K562 (cell line): ENCODE data around the gene FUBP3. TPM values are rescaled to one million over a fixed set of nuclear protein-coding genes. Genes with fewer than 3 reads are reported as not detected.

Experiments used
- ATAC-seq: fragments of 200-7000 bp; cut with Tn5 transposase; 3 replicates; pipeline ENCODE4 v1.9.1; 2020; ENCODE audit warnings: moderate library complexity
- BruUV-seq: library from RNA; stranded (reverse); fragments of 400-500 nt; replicated peaks from 2 replicates; lab custom pipeline; 2021; lab: Mats Ljungman, UMichigan
- CTCF ChIA-PET: fragments of 300-600 bp; formaldehyde crosslinking; extraction: SDS; loops from one replicate; lab custom pipeline; 2021; ENCODE audit warnings: low intra/inter-chr PET ratio; lab: Yijun Ruan, JAX
- POLR2A ChIA-PET: fragments of 300-600, 350-650 bp; sonication (Branson Sonifier 250); formaldehyde crosslinking; extraction: SDS; loops from one replicate; lab custom pipeline; 2021; ENCODE audit warnings: antibody characterized with exemption, inconsistent platforms; lab: Yijun Ruan, JAX
- DNase-seq, 4 experiments: peaks; one replicate each; pipeline versions ENCODE4 v3.0.0 to v3.0.0-alpha.2; 2011 to 2018; ENCODE audit warnings: low spot score in 3 of 4, mixed read lengths in 3 of 4; ENCODE audit errors: extremely low read depth in 1 of 4
- FAIRE-seq: peaks from 2 replicates; lab custom pipeline; 2011; peaks lifted over from hg19 to GRCh38; lab: Jason Lieb, UNC
- H2AFZ ChIP-seq: 2 replicates; pipeline ENCODE4 v1.6.0; 2011; ENCODE audit warnings: low read depth, low read length, control low read depth, inconsistent platforms
- H3K27ac ChIP-seq: fragments of 200-600 bp; 3 replicates; pipeline ENCODE4 v1.8.0; 2011; ENCODE audit warnings: low read depth, mild to moderate bottlenecking, control low read depth, inconsistent platforms, low read length, moderate library complexity, mixed read lengths; ENCODE audit errors: extremely low read depth
- H3K27me3 ChIP-seq, 2 experiments: fragments of 300-600 bp in 1 of 2; 2 replicates in 1 of 2; 3 replicates in 1 of 2; pipeline versions ENCODE4 v1.6.0 to v1.8.0; 2011; ENCODE audit warnings: inconsistent platforms in 2 of 2, low read length in 2 of 2, mild to moderate bottlenecking in 1 of 2, mixed read lengths in 1 of 2, moderate library complexity in 1 of 2; ENCODE audit not compliant: control insufficient read depth in 2 of 2, insufficient read depth in 2 of 2
- H3K36me3 ChIP-seq: fragments of 300-600 bp; 3 replicates; pipeline ENCODE4 v1.8.0; 2011; ENCODE audit warnings: mild to moderate bottlenecking, low read length, inconsistent platforms; ENCODE audit not compliant: control insufficient read depth, insufficient read depth
- H3K4me1 ChIP-seq, 2 experiments: fragments of 200-600 bp in 1 of 2; replicated peaks in 1 of 2; 2 replicates in 1 of 2; 3 replicates in 1 of 2; pipeline versions ENCODE4 v1.5.1 to v1.8.0; 2011; ENCODE audit warnings: inconsistent platforms in 2 of 2, low read length in 2 of 2, mild to moderate bottlenecking in 1 of 2, mixed read lengths in 1 of 2, moderate library complexity in 1 of 2; ENCODE audit not compliant: control insufficient read depth in 2 of 2, insufficient read depth in 2 of 2
- H3K4me2 ChIP-seq: 2 replicates; pipeline ENCODE4 v1.6.1; 2011; ENCODE audit warnings: low read length, control low read depth, inconsistent platforms, mixed read lengths; ENCODE audit not compliant: insufficient read depth
- H3K4me3 ChIP-seq: fragments of 200-600 bp; sonication (generic), shearing (Covaris generic); 2 replicates; pipeline ENCODE4 v1.5.1; 2016; ENCODE audit warnings: control low read depth, inconsistent platforms
- H3K79me2 ChIP-seq: fragments of 200-600 bp; 3 replicates; pipeline ENCODE4 v1.8.0; 2011; ENCODE audit warnings: low read length, inconsistent platforms; ENCODE audit not compliant: control insufficient read depth, insufficient read depth
- H3K9ac ChIP-seq, 2 experiments: 2 replicates each; pipeline versions ENCODE4 v1.6.0 to v1.6.1; 2011; ENCODE audit warnings: low read depth in 2 of 2, low read length in 2 of 2, control low read depth in 1 of 2, inconsistent platforms in 1 of 2, mild to moderate bottlenecking in 1 of 2, mixed read lengths in 1 of 2; ENCODE audit not compliant: insufficient read depth in 1 of 2
- H3K9me1 ChIP-seq: one replicate; pipeline ENCODE4 v1.6.0; 2011; ENCODE audit warnings: inconsistent platforms, mild to moderate bottlenecking, low read length, moderate library complexity; ENCODE audit not compliant: control insufficient read depth, insufficient read depth
- H3K9me3 ChIP-seq: replicated peaks from 2 replicates; pipeline ENCODE4 v1.5.1; 2011; ENCODE audit warnings: low read depth, low read length, inconsistent platforms; ENCODE audit not compliant: control insufficient read depth, insufficient read depth
- H4K20me1 ChIP-seq: replicated peaks from 2 replicates; pipeline ENCODE4 v1.6.1; 2011; ENCODE audit warnings: low read length, inconsistent platforms, mixed read lengths; ENCODE audit not compliant: control insufficient read depth, insufficient read depth
- CBFA2T2 ChIP-seq: fragments of 450-650 bp; conservative IDR thresholded peaks from 2 replicates; pipeline ENCODE4 v1.6.1; 2017; ENCODE audit warnings: mild to moderate bottlenecking
- ETV1 ChIP-seq: fragments of 450-650 bp; conservative IDR thresholded peaks from 2 replicates; pipeline ENCODE4 v1.6.1; 2016; ENCODE audit warnings: missing genetic modification characterization, control low read depth, low read depth, missing compliant biosample characterization
- ETV6 ChIP-seq, 3 experiments: fragments of 150-350 bp in 1 of 3; sonication (generic) in 1 of 3; formaldehyde crosslinking in 1 of 3; IDR thresholded peaks; 2 replicates each; pipeline versions ENCODE4 v1.6.1 to v1.8.0; 2014 to 2022; ENCODE audit warnings: borderline replicate concordance in 2 of 3, low read depth in 2 of 3, antibody characterized with exemption in 1 of 3, low read length in 1 of 3, mild to moderate bottlenecking in 1 of 3, missing genetic modification reagents in 1 of 3
- GABPB1 ChIP-seq: sonication (generic); formaldehyde crosslinking; IDR thresholded peaks from 2 replicates; pipeline ENCODE4 v1.8.0; 2022; ENCODE audit warnings: mild to moderate bottlenecking, missing genetic modification reagents
- NFYB ChIP-seq: IDR thresholded peaks from 2 replicates; pipeline ENCODE4 v1.6.1; 2011; ENCODE audit warnings: mild to moderate bottlenecking, moderate library complexity; ENCODE audit not compliant: insufficient read length; ENCODE audit errors: extremely low read depth
- NUFIP1 ChIP-seq: fragments of 450-650 bp; IDR thresholded peaks from 2 replicates; pipeline ENCODE4 v1.6.1; 2018; ENCODE audit not compliant: partially characterized antibody
- SPI1 ChIP-seq: IDR thresholded peaks from 2 replicates; pipeline ENCODE4 v1.6.1; 2011; ENCODE audit warnings: low read depth, low read length, control low read depth, borderline replicate concordance
- WGBS: fragments of 100-300 bp; shearing (Covaris generic); methylation state at CpG from one replicate; pipeline ENCODE4 v1.1.6; 2016; ENCODE audit warnings: low coverage, mixed read lengths; ENCODE audit not compliant: insufficient coverage; ENCODE audit errors: missing lambda C conversion rate; 5-methylcytosine and 5-hydroxymethylcytosine counted together
- in situ Hi-C: fragments of 300-500 bp; cut with MboI; formaldehyde crosslinking; loops from 4 replicates; pipeline ENCODE4 v1.15.0; 2018; ENCODE audit warnings: inconsistent platforms, mixed read lengths
- intact Hi-C: fragments of 100-400 bp; cut with micrococcal nuclease; formaldehyde crosslinking; loops from 2 replicates; pipeline ENCODE4 v1.14.2; 2022
- polyA plus RNA-seq, 8 experiments: library from polyadenylated mRNA; depleted of rRNA in 4 of 8; stranded (reverse) in 5 of 8; unstranded in 3 of 8; fragments of >200 nt; fragmentation: Nextera tagmentation in 2 of 8; fragmentation: Illumina TruSeq in 1 of 8; extraction: Ambion mirVana in 2 of 8; extraction: Trizol in 1 of 8; gene quantifications; 2 replicates each; pipeline versions ENCODE4 v1.2.1 to v1.2.3, GENCODE V29; 2011 to 2014; ENCODE audit warnings: inconsistent platforms in 1 of 8, missing spikeins in 1 of 8
- total RNA-seq, 7 experiments: library from RNA; depleted of rRNA in 6 of 7; stranded (reverse); fragments of >200 nt in 6 of 7; fragmentation: Illumina TruSeq in 2 of 7; extraction: Trizol in 2 of 7; gene quantifications; 2 replicates each; pipeline versions ENCODE4 v1.2.1 to v1.2.3, GENCODE V29; 2011 to 2021; ENCODE audit warnings: low replicate concordance in 1 of 7
- TF ChIP-seq, protein P1 (sequence below): fragments of 250-450 bp; sonication (Bioruptor Pico); IDR thresholded peaks from 2 replicates; pipeline ENCODE4 v1.8.0; 2021; ENCODE audit warnings: moderate library complexity, mild to moderate bottlenecking, inconsistent platforms
- TF ChIP-seq, protein P2 (sequence below): sonication (generic); formaldehyde crosslinking; IDR thresholded peaks from 2 replicates; pipeline ENCODE4 v1.5.0; 2020; ENCODE audit warnings: missing genetic modification reagents
- TF ChIP-seq, protein P3 (sequence below): sonication (generic); formaldehyde crosslinking; IDR thresholded peaks from 2 replicates; pipeline ENCODE4 v1.8.0; 2022; ENCODE audit warnings: mild to moderate bottlenecking, missing genetic modification reagents

The FUBP3 gene
- total and polyA plus RNA-seq, 9 of the 15 experiments (the other 6 are each of a cell fraction or from before 2014, with no cell fraction given): 3.0 to 64.0 (median 48.1) TPM

DNA sequence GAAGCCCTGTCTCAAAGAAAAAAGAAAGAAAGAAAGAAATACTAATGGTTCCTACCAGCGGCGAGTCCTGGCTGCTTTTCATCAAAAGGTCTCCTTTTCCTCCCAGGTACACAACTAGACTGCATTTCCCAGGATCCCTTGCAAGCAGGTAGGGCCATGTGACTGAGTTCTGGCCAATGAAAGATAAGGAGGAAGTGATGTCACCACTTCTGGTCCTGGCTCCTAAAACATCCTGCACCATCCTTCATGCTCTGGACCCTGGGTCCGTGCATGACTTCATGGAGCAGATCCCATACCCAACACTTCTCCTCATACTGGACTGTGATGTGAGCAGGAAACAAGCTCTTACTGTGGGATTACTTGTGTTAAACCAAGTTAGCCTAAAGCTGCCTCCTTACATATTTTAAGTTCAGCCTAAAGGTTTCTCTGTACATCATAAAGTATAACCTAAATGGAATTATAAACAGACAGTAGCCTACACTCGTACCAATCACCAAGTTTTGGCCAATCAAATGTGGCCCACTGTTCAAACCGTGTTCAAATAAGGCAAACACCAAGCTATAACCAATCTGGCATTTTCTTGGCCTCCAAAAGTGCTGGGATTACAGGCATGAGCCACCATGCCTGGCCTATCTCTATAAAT lies 30.2 kb upstream of the FUBP3 start:
- H3K4me3 ChIP-seq: no peak overlapping the region
- H3K9me3 ChIP-seq: peaks cover 3% of the 10 kb centered on the region; the same call in 1 of the 2 replicates
- FAIRE-seq: peak; percentile 98
- intact Hi-C loops: no loop called here
- H2AFZ ChIP-seq: peak overlapping the region; percentile 94
- ChIA-PET CTCF (no interaction called here), POLR2A (interaction anchor here (0.6 to 1.7 kb wide), 5 partner anchors 12 to 37 kb away, joined by 3 to 6 read pairs (median 4); partner anchors contain the start of gene FUBP3)
- H3K79me2 ChIP-seq: no peaks in the 10 kb centered on the region
- 30% methylated on average over 5 of the region's 5 CpGs for WGBS
- peak; percentile 98 for ATAC-seq
- H3K36me3 ChIP-seq: no peaks in the 10 kb centered on the region
- peak overlapping the region; percentile 52 for H3K4me2 ChIP-seq
- H3K27ac ChIP-seq: no peak overlapping the region
- in situ Hi-C loops: no loop called here
- no peaks in the 10 kb centered on the region for H3K27me3 ChIP-seq
- H3K4me1 ChIP-seq: 0 out of 5 replicates have a peak, but pooled peaks cover 0 to 3% of the 10 kb centered on the region in 2 experiments
- BruUV-seq: no TSS peak
- no peak overlapping the region for H3K9ac ChIP-seq
- no peaks in the 10 kb centered on the region for H3K9me1 ChIP-seq
- DNase-seq: peak; percentile 78 to 85 (median 81)
- H4K20me1 ChIP-seq: no peaks in the 10 kb centered on the region
- TF ChIP-seq, protein P1, sequence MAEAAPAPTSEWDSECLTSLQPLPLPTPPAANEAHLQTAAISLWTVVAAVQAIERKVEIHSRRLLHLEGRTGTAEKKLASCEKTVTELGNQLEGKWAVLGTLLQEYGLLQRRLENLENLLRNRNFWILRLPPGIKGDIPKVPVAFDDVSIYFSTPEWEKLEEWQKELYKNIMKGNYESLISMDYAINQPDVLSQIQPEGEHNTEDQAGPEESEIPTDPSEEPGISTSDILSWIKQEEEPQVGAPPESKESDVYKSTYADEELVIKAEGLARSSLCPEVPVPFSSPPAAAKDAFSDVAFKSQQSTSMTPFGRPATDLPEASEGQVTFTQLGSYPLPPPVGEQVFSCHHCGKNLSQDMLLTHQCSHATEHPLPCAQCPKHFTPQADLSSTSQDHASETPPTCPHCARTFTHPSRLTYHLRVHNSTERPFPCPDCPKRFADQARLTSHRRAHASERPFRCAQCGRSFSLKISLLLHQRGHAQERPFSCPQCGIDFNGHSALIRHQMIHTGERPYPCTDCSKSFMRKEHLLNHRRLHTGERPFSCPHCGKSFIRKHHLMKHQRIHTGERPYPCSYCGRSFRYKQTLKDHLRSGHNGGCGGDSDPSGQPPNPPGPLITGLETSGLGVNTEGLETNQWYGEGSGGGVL (CRISPR knock-in tag): no peak
- TF ChIP-seq CBFA2T2 (peak; percentile 68), SPI1 (peak; percentile 67; the same call in 1 of the 2 replicates), NUFIP1 (no peak), ETV1 (peak; percentile 45; the same call in 1 of the 2 replicates), GABPB1 (CRISPR knock-in tag) (peak; percentile 89), NFYB (peak; percentile 89), ETV6 (IDR thresholded peaks at IDR 0.05; ENCODE audit: borderline replicate concordance in 1 of 2, low read depth in 2 of 2, low read length in 1 of 2) (no peak), ETV6 (CRISPR knock-in tag; IDR thresholded peaks at IDR 0.05; ENCODE audit: borderline replicate concordance) (no peak)
- TF ChIP-seq, protein P2, sequence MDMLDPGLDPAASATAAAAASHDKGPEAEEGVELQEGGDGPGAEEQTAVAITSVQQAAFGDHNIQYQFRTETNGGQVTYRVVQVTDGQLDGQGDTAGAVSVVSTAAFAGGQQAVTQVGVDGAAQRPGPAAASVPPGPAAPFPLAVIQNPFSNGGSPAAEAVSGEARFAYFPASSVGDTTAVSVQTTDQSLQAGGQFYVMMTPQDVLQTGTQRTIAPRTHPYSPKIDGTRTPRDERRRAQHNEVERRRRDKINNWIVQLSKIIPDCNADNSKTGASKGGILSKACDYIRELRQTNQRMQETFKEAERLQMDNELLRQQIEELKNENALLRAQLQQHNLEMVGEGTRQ: peak; percentile 99
- TF ChIP-seq, protein P3, sequence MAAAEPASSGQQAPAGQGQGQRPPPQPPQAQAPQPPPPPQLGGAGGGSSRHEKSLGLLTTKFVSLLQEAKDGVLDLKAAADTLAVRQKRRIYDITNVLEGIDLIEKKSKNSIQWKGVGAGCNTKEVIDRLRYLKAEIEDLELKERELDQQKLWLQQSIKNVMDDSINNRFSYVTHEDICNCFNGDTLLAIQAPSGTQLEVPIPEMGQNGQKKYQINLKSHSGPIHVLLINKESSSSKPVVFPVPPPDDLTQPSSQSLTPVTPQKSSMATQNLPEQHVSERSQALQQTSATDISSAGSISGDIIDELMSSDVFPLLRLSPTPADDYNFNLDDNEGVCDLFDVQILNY (CRISPR knock-in tag): no peak
